Upper lobe of left lung (tissue), 4 donors: ENCODE data around the gene SGTA.

Source experiments
- CTCF ChIP-seq, 6 experiments: fragments of 450-650 bp in 4 of 6; fragments of 200-600 bp in 2 of 6; sonication (generic) in 2 of 6; IDR thresholded peaks; one replicate each; pipeline ENCODE4 v1.5.1; 2016 to 2019; ENCODE audit warnings: antibody characterized with exemption in 6 of 6
- EP300 ChIP-seq, 4 donors: sonication (generic); formaldehyde crosslinking; IDR thresholded peaks; one replicate each; pipeline ENCODE4 v1.5.1; 2017; ENCODE audit warnings: antibody characterized with exemption in 4 of 4, control low read depth in 2 of 4
- POLR2A ChIP-seq, 4 donors: fragments of 450-650 bp; IDR thresholded peaks; one replicate each; pipeline ENCODE4 v1.5.1; 2016 to 2017; ENCODE audit warnings: antibody characterized with exemption in 4 of 4, mild to moderate bottlenecking in 2 of 4
- POLR2AphosphoS5 ChIP-seq, 2 donors: sonication (generic); formaldehyde crosslinking; IDR thresholded peaks; one replicate each; pipeline ENCODE4 v1.5.1; 2017; ENCODE audit warnings: antibody characterized with exemption in 2 of 2

GRCh38 chr19:2782936-2783780 is at the start of gene SGTA:
- TF ChIP-seq CTCF (IDR thresholded peaks at IDR 0.05) (peak; percentile 51 to 86 (median 71)), POLR2A (IDR thresholded peaks at IDR 0.05) (peak; percentile 45 to 86 (median 64)), EP300 (IDR thresholded peaks at IDR 0.05) (no peak), POLR2AphosphoS5 (IDR thresholded peaks at IDR 0.05) (peak; percentile 87 to 92)
